ENCODE measurements around the gene CDC42BPB.

DNA sequence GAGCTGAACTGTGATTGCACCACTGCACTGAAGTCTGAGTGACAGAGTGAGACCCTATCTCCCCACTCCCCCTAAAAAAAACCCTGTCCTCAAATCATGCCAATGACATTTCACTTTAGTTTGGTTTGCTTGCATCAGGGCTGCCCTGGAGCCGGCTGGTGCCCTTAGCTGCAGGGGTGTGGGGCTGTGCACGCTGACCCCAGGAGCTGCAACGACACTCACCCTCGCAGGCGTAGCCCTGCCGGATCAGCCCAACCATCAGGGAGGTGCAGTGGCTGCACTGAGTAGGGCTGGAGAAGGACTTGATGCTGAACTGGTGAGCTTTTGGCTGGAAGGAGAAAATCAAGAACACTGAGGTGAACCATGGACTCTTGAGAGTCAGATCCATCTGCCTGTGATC lies 105.1 kb downstream of the CDC42BPB start:
- TF ChIP-seq CTCF (IDR thresholded peaks at IDR 0.05) = no peak
- TF ChIP-seq POLR2AphosphoS5 (IDR thresholded peaks at IDR 0.05) = no peak
- TF ChIP-seq POLR2A (IDR thresholded peaks at IDR 0.05) = no peak

Data from breast epithelium (tissue), 3 donors.